ENCODE measurements around the gene ANKRD29. TPM values are rescaled to one million over a fixed set of nuclear protein-coding genes. Genes with fewer than 3 reads are reported as not detected.
A peak's percentile ranks its signal among the peaks of the same experiment; 100 is the strongest.
"Not testable (repeated sequence)": the region's sequence is repeated elsewhere in the genome, so short reads cannot be mapped to it uniquely, and the experiment has no call there.

ANKRD29 gene
- total RNA-seq, 1 experiment from 2014 or later = 8.9 TPM

GRCh38 chr18:23645568-23646175 is 17.0 kb downstream of the ANKRD29 start:
- DNase-seq (ENCODE audit: low spot score) = no peak

- DNase-seq (ENCODE audit: low spot score) = no peak
Measured at GRCh38 chr18:23643815-23644490, 18.8 kb downstream of the ANKRD29 start.

GRCh38 chr18:23641937-23642666 is 20.6 kb downstream of the ANKRD29 start:
- no peak for DNase-seq (ENCODE audit: low spot score)

- DNase-seq (ENCODE audit: low spot score) = no peak
Measured at GRCh38 chr18:23641143-23641720, 21.5 kb downstream of the ANKRD29 start.

GRCh38 chr18:23640052-23640451 is 22.7 kb downstream of the ANKRD29 start:
- no peak for DNase-seq (ENCODE audit: low spot score)

GRCh38 chr18:23636433-23636832 is 26.3 kb downstream of the ANKRD29 start:
- DNase-seq (ENCODE audit: low spot score) = not testable (repeated sequence)

- no peak for DNase-seq (ENCODE audit: low spot score)
Measured at GRCh38 chr18:23636071-23636399, 26.7 kb downstream of the ANKRD29 start.

GRCh38 chr18:23635283-23636070 is 27.2 kb downstream of the ANKRD29 start:
- DNase-seq (ENCODE audit: low spot score) = peak; percentile 46

GRCh38 chr18:23634692-23635091 is 28.0 kb downstream of the ANKRD29 start:
- no peak for DNase-seq (ENCODE audit: low spot score)

- DNase-seq (ENCODE audit: low spot score) = no peak
Measured at GRCh38 chr18:23632615-23633014, 30.1 kb downstream of the ANKRD29 start.

- no peak for DNase-seq (ENCODE audit: low spot score)
Measured at GRCh38 chr18:23631746-23632145, 31.0 kb downstream of the ANKRD29 start.

GRCh38 chr18:23631312-23631711 is 31.4 kb downstream of the ANKRD29 start:
- DNase-seq (ENCODE audit: low spot score) = no peak

GRCh38 chr18:23629444-23629946 is 33.2 kb downstream of the ANKRD29 start:
- peak; percentile 31 for DNase-seq (ENCODE audit: low spot score)

GRCh38 chr18:23627970-23628369 is 34.7 kb downstream of the ANKRD29 start:
- no peak for DNase-seq (ENCODE audit: low spot score)

GRCh38 chr18:23627321-23627720 is 35.4 kb downstream of the ANKRD29 start:
- DNase-seq (ENCODE audit: low spot score) = peak; percentile 93

- DNase-seq (ENCODE audit: low spot score) = peak; percentile 49
Measured at GRCh38 chr18:23626451-23627279, 36.0 kb downstream of the ANKRD29 start.

GRCh38 chr18:23623040-23623439 is 39.7 kb downstream of the ANKRD29 start:
- DNase-seq (ENCODE audit: low spot score) = no peak

- DNase-seq (ENCODE audit: low spot score) = no peak
Measured at GRCh38 chr18:23619388-23619881, 43.3 kb downstream of the ANKRD29 start.

GRCh38 chr18:23618862-23619387 is 43.8 kb downstream of the ANKRD29 start:
- no peak for DNase-seq (ENCODE audit: low spot score)

GRCh38 chr18:23617412-23618014 is 45.2 kb downstream of the ANKRD29 start:
- DNase-seq (ENCODE audit: low spot score) = no peak

Data from H4 (cell line).